DMS53 treated with DMSO at 0.1 percent for 48 hours (cell line): ENCODE data around the gene TMEM63C.

Source experiments
- DNase-seq: peaks from one replicate; lab custom pipeline; 2025; ENCODE audit not compliant: unreplicated experiment; lab: John Stamatoyannopoulos, UW

The TMEM63C gene

GRCh38 chr14:77197988-77198387 is 16.4 kb downstream of the TMEM63C start:
- no peak for DNase-seq

- DNase-seq, result no peak
Measured at GRCh38 chr14:77198561-77198960, 17.0 kb downstream of the TMEM63C start.

DNA sequence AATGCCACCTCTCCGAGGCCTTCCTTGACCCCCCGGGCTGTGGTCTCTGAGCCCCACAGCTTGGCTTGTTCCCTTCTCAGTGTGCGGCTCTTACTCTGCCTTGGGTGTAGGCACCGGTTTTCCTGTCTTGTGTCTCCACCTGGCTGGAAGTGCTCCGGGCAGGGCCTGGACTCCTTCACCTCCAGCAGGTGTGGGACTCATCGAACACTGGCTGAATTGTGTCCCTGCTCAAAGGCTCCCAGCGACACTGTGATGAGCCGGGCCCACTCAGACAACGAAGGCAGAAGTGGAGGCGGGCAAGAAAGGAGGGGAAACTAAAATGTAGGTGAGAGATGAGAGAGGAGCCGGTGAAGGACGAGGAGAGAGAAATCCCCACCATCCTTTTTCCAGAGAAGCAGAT is 18.0 kb downstream of the TMEM63C start:
- DNase-seq, result no peak

DNA sequence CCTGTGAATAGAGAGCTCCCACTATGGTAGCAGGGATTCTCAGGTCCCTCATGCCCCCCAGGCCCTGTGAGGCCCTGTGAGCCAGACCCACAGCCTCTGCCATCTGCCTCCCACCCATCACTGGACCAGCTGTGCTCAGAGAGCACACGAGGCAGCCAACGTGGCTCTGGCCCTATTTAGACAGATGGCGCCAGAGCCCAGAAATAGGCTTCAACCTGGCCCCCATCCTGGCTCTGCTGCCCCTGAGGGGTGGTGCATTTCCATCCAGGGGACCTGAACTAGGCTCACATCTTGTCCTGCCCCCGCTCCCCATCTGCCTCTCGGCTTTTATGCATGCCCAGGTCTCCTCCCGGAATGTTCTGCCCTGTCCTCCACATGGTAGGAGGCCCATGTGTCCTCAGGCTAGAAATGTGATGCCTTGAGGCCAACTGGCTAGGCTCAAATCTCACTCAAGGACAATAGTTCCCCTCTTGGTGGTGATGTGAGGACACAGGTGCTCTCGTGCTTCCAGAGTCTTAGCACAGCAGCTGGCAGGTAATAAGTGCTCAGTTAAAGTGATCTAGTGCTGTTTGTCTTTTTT is 18.9 kb downstream of the TMEM63C start:
- DNase-seq, result no peak

DNA sequence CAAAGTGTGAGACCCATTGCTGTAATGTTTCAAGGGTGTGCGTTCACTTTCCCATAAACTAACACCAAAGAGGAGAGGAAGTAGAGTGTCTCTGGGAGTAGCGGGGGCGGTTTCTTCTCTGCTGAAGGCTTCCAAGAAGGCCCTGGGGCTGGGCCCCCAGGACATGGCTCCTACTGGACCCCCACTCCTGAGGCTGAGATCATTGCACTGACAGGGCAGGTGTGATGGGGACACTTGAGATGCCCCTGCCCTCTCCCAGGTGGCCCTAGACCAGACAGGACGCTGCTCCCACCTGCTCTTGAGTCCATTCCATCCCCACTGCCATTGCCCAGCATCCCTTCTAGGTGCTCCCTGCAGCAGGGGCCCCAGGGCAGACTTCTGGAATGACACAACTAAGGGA is 20.1 kb downstream of the TMEM63C start:
- no peak for DNase-seq

DNA sequence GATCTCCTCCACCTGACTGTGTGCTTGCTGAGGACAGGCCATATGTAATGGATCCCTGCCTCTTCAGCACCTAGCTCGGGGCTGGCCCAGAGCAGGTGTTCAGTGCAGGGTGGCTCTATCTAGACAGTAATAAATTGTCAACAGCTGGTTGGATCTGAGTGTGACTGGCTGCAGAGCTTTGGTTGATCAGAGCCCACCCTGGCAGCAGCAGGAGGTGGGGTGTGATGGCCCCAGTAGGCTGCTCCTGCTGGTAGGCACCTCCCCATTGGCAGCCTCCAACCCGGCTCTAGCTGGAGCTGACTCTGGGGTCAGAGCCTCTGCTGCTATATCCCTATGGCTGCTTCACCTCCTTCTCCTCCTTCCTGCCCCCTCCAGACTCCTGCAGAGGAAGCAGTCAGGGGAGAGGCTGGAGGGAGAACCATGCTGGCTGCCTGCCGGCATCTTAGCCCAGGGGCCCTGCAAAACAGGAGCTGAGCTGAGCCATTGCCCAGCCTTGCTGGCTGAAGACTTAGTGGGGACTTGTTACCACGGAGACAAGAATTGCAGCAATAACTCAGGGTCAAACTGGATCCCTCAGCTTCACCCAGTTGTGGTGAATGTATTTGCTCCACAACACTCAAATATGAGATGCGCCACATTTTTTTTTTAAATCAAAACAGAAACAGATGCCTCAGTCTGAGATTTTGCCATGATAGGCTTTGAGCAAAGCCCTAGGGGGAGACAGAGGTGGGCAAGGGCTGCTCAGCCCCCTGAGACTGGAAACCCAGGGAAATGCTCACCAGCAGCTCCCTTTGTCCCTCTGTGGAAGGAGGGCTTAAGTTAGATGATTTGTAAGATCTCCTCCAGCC is 22.2 kb downstream of the TMEM63C start:
- DNase-seq, result peak; percentile 58

DNA sequence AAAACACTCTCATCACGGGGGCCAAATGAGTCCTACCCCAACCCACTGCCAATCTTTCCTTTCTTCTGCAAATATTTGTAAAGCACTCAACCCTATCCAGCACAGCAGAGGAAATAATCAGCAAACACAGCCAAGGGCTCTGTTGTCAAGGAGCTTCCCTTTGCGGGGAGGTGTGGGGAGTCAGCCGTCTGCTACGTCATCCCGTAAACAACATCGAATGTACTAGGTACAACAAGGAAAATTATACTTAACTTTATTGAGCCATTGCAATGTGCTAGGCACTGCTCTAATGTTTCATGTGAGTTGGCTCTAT is 22.8 kb downstream of the TMEM63C start:
- peak; percentile 94 for DNase-seq

- no peak for DNase-seq
Measured at GRCh38 chr14:77204907-77205306, 23.3 kb downstream of the TMEM63C start.

- no peak for DNase-seq
Measured at GRCh38 chr14:77205566-77205965, 24.0 kb downstream of the TMEM63C start.

- DNase-seq, result no peak
Measured at GRCh38 chr14:77206261-77206824, 24.7 kb downstream of the TMEM63C start.

GRCh38 chr14:77206877-77207389 is 25.3 kb downstream of the TMEM63C start:
- DNase-seq, result no peak

DNA sequence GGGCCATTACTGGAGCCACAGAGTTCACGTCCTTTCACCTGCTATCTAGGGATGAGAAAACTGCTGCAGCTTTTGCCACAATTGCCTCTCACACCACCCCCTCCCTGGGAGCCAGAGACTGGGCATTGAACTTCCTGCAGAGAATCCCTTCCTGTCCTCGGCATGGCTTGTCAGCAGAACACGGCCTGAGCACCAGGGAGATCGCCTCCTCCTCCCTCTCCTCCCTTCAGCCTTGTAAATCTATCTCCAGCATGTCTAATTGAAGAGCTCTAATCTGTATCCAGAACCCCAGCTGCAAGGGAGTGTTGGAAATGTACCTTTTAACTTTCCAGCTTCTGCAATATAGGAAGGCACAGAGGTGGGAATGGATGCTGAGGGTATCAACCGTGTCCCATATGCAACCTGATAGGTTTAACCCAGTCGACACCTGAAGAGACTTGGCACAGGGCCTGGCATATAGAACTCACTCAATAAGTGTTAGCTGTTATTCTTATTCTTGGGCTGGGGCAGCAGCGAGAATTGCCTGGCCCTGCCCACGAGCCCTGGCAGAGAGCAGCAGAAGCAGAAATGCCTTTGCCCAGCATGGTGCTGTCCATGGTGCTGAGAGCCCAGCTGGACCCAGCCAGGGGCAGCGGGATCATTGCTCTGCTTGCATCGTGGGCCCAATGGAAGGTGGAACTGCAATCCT is 26.8 kb downstream of the TMEM63C start:
- no peak for DNase-seq

GRCh38 chr14:77208979-77209318 is 27.4 kb downstream of the TMEM63C start:
- no peak for DNase-seq

- no peak for DNase-seq
Measured at GRCh38 chr14:77212097-77212870, 30.7 kb downstream of the TMEM63C start.

GRCh38 chr14:77212943-77213678 is 31.5 kb downstream of the TMEM63C start:
- DNase-seq, result peak; percentile 38

DNA sequence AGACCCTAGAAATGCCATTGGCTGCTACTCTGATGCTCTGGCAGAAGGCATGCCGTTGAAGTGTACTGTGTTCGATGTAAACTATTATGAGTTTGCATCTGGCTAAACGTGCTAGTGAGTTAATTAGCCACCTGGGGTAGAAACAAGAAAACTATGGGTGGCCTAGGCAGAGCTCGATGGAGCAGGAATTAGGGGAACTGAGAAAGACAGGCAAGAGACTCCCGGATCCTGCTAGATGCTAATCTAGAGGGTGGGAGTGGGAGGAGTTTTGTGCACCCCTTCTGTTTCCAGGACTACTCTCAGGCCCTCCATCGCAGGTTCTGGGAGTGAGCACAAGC is 32.0 kb downstream of the TMEM63C start:
- no peak for DNase-seq

DNA sequence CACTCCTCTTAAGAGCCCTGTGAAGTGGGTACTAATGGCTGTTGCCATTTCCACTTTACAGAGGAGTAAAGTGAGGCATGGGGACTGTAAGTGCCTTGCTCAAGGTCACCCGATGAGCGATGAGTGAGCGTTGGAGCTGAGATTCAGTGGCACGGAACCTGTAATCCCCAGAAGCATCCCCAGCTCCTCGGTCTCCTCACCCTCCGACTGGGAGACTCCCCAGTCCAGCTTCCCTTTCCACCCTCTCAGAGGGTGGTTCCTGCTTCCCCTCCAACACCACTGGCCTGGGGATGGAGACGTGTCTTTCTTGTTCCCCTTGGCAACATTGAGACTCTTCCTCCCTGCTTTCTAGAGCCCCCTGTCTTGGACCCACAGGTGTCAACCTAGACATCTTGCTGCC is 32.6 kb downstream of the TMEM63C start:
- DNase-seq, result no peak

- no peak for DNase-seq
Measured at GRCh38 chr14:77217551-77217950, 36.0 kb downstream of the TMEM63C start.

- DNase-seq, result no peak
Measured at GRCh38 chr14:77219591-77219990, 38.0 kb downstream of the TMEM63C start.

DNA sequence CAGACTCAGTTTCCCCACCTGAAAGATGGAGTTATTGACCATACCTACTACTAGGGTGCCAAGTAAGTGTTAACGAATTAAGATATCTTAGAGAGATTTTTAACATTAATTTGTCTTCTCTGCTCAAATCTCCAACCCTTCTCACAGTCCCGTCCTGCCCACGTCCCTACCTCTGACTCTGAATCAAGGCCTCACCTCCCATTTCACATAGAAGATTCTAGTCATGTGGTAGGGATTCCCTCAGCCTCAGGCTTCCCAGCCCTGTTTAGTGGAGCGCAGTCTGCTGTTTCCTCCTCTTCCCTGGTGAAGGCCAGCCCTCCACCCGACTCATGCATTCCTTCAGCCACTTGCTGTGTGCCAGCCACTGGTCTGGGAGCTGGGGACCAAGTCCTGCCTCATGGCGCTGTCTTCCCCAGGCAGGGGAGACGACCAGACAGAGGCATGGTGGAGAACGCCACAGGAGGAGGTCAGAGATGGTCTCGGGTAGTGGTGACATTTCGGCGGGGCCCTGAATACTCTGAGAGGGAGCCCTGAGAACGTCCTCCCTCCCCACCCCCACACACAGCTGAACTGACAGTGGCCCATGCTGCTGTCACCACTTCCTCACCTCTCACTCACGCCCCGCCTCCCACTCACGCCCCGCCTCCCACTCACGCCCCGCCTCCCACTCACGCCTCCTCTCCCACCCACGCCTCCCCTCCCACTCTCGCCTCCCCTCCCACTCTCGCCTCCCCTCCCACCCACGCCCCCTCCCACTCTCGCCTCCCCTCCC is 38.8 kb downstream of the TMEM63C start:
- DNase-seq, result no peak
